Measurements from ENCODE around the gene TLR7.

TLR7 gene

GRCh38 chrX:12885508-12885907, 18.6 kb downstream of the TLR7 start:
- no peak for DNase-seq
- Mint-ChIP-seq H3K4me3 (no peak overlapping the region), H3K27ac (no peak overlapping the region), H3K36me3 (ENCODE audit: low read depth) (no peaks in the 10 kb centered on the region), H3K27me3 (ENCODE audit: low read depth, poor library complexity) (peaks cover 12% of the 10 kb centered on the region), H3K4me1 (no peaks in the 10 kb centered on the region), H3K9me3 (peaks cover 25% of the 10 kb centered on the region)
- no peak for TF ChIP-seq CTCF (IDR thresholded peaks at IDR 0.05)

DNA sequence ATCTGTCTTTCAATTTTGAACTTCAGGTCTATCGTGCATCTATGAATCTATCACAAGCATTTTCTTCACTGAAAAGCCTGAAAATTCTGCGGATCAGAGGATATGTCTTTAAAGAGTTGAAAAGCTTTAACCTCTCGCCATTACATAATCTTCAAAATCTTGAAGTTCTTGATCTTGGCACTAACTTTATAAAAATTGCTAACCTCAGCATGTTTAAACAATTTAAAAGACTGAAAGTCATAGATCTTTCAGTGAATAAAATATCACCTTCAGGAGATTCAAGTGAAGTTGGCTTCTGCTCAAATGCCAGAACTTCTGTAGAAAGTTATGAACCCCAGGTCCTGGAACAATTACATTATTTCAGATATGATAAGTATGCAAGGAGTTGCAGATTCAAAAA, 19.7 kb downstream of the TLR7 start:
- Mint-ChIP-seq H3K27ac (no peak overlapping the region), H3K9me3 (peaks cover 31% of the 10 kb centered on the region), H3K36me3 (ENCODE audit: low read depth) (no peaks in the 10 kb centered on the region), H3K4me3 (no peak overlapping the region), H3K4me1 (no peaks in the 10 kb centered on the region), H3K27me3 (ENCODE audit: low read depth, poor library complexity) (peaks cover 12% of the 10 kb centered on the region)
- TF ChIP-seq CTCF (IDR thresholded peaks at IDR 0.05), result no peak
- no peak for DNase-seq

- Mint-ChIP-seq H3K27me3 (ENCODE audit: low read depth, poor library complexity) (peaks cover 14% of the 10 kb centered on the region), H3K27ac (no peak overlapping the region), H3K36me3 (ENCODE audit: low read depth) (no peaks in the 10 kb centered on the region), H3K4me1 (no peaks in the 10 kb centered on the region), H3K4me3 (no peak overlapping the region), H3K9me3 (peaks cover 28% of the 10 kb centered on the region)
- TF ChIP-seq CTCF (IDR thresholded peaks at IDR 0.05), result no peak
- DNase-seq, result no peak
Observed at GRCh38 chrX:12887141-12887540, 20.3 kb downstream of the TLR7 start.

GRCh38 chrX:12887767-12888166, 20.9 kb downstream of the TLR7 start:
- H3K27me3 Mint-ChIP-seq (ENCODE audit: low read depth, poor library complexity), result peaks cover 18% of the 10 kb centered on the region
- H3K36me3 Mint-ChIP-seq (ENCODE audit: low read depth), result no peaks in the 10 kb centered on the region
- H3K27ac Mint-ChIP-seq, result no peak overlapping the region
- no peak for TF ChIP-seq CTCF (IDR thresholded peaks at IDR 0.05)
- no peaks in the 10 kb centered on the region for H3K4me1 Mint-ChIP-seq
- H3K4me3 Mint-ChIP-seq, result no peak overlapping the region
- DNase-seq, result no peak
- H3K9me3 Mint-ChIP-seq, result peaks cover 31% of the 10 kb centered on the region

DNA sequence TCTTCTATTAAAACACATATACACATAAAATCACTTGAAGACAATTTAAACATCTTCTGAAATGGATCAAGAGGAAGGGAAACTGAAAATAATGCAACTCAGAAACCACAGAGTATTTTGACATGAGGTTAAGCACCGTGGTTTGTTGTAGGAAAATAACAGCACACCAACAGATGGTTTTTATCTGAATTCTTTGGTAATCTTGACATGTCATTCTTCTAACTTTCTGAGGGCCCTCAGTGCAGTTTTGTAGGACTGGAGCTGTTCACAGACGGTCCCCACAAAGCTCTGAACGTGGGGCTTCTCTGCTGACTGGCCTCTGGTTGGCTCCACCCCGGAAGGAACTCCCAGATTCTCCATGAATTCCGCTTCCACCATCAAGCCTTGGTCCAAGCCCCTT, 23.6 kb downstream of the TLR7 start:
- Mint-ChIP-seq H3K36me3 (ENCODE audit: low read depth) (no peaks in the 10 kb centered on the region), H3K9me3 (peaks cover 40% of the 10 kb centered on the region)
- DNase-seq, result no peak

More for the DNA sequence above, 23.6 kb downstream of the TLR7 start:
- no peaks in the 10 kb centered on the region for H3K4me1 Mint-ChIP-seq
- H3K27ac Mint-ChIP-seq, result no peak overlapping the region
- no peak overlapping the region for H3K4me3 Mint-ChIP-seq
- peaks cover 21% of the 10 kb centered on the region for H3K27me3 Mint-ChIP-seq (ENCODE audit: low read depth, poor library complexity)
- TF ChIP-seq CTCF (IDR thresholded peaks at IDR 0.05), result no peak

Measured in nephron progenitor cell (in vitro differentiated cells).